Adipose tissue (tissue), 3 donors: Measurements from ENCODE around the gene TREH. TPM values are rescaled to one million over a fixed set of nuclear protein-coding genes. Genes with fewer than 3 reads are reported as not detected.
"Not testable (repeated sequence)": the region's sequence is repeated elsewhere in the genome, so short reads cannot be mapped to it uniquely, and the experiment has no call there.

ENCODE experiments used
- H3K27ac ChIP-seq: one replicate; pipeline ENCODE4 v1.5.1; 2013; ENCODE audit warnings: low read depth, low read length
- WGBS, 3 donors: extraction: QIAGEN DNeasy Blood & Tissue Kit; methylation state at CpG; one replicate each; pipeline ENCODE4 v1.1.7; 2013; 5-methylcytosine and 5-hydroxymethylcytosine counted together
- polyA plus RNA-seq, 3 donors: library from polyadenylated mRNA; stranded (reverse); fragments of 200-250 nt; gene quantifications; one replicate each; pipeline ENCODE4 v1.2.3, GENCODE V29; 2013
- donor health status: healthy with polysubstance abuse.
- donor health status: Bipolar disorder and iron deficiency.
- donor health status: healthy.

Gene TREH
- polyA plus RNA-seq, 3 donors = 0.54 to 5.7 (median 2.0) TPM

DNA sequence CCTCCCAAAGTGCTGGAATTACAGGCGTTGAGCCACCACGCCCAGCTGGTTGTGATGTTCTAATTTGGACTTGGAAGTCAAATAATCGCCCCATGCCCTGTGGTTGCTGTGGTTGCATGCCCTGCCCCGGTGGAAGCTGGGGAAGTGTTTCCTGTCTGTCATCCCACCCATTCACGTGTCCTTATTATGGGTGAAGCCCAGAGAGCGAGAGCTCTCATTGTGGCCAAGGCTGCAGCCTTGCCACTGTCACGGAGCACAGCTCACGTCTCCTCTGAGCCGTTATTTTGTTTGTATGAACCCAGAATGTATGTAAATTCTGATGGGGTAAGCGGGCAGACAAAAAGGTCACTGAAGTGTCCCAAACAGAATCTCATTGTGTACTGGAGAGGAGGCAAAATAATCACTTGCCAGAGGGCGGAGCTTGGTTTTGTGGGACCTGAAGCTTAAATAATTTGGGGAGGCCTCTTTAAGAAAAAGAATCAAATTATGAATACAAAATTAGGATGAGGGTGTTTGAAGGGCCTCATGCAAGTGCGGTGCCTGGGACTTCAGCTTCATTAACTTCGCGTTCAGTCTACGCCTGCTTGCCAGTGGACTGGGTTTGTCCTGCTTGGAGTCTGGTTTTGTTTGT, 25.8 kb upstream of the TREH start:
- no peak overlapping the region for H3K27ac ChIP-seq
- 49 to 69% (median 58%) methylated on average over 15 of the region's 15 CpGs for WGBS, 3 donors

- 87 to 94% (median 92%) methylated on average over 5 of the region's 5 CpGs for WGBS, 3 donors
Measured at GRCh38 chr11:118703563-118704106, 24.2 kb upstream of the TREH start.

DNA sequence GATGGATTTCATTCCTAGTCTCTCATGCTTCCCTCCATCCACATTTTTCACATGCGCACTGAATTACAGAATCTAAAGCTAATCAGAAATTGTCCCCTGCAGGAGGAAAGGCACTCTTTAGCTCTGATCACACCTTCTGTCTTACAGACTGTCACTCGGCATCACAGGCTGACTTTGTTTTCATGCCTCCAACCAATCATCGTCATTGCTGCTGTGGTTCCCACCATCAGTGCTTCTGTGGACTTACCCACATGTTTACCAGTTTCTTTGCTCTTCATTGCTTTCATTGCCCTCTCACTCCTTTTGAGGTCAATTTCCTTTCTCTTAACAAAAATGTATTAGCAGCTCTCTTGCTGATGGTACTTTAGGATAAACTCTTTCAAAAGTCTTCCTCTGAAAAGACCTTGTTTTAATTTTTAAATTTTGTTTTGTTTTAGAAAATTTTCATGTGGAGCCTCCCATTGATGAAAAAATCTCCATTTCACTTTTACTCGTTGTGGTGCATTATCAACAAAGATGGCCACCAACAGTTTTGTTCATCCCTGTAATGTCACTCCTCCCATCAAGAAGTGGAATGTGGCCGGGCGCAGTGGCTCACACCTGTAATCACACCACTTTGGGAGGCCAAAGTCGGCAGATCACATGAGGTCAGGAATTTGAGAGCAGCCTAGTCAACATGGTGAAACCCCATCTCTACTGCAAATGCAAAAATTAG, 20.2 kb upstream of the TREH start:
- 86 to 88% (median 86%) methylated on average over 7 of the region's 7 CpGs for WGBS, 3 donors

More at GRCh38 chr11:118703563-118704106, 24.2 kb upstream of the TREH start:
- no peak overlapping the region for H3K27ac ChIP-seq

DNA sequence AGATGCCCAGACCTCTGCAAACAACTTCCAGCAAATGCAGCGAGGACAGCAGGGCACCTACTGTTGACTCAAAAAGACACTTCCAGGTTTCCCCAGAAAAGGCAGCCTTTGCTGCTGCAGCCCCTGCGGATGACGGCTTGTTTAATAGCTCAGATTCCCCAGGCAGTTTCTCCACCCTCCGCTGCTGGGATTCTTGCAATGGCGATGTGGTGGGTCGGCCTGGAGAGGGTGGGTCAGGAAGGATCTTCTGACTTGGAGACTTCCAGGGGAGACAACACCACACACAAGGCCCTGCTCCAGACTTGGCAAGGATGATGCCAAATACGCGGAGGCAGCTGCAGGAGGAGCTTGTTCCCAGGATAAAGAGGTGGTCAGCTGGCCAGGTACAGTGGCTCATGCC, 17.9 kb upstream of the TREH start:
- no peak overlapping the region for H3K27ac ChIP-seq
- WGBS, 3 donors = 68 to 74% (median 71%) methylated on average over 8 of the region's 8 CpGs

More for the DNA sequence above, 20.2 kb upstream of the TREH start:
- H3K27ac ChIP-seq = no peak overlapping the region

- WGBS, 3 donors = 87 to 89% (median 88%) methylated on average over 7 of the region's 7 CpGs
- H3K27ac ChIP-seq = no peak overlapping the region
Measured at GRCh38 chr11:118696673-118697226, 17.3 kb upstream of the TREH start.

- no peak overlapping the region for H3K27ac ChIP-seq
- WGBS, 3 donors = 81 to 88% (median 86%) methylated on average over 11 of the region's 11 CpGs
Measured at GRCh38 chr11:118694771-118695170, 15.3 kb upstream of the TREH start.

- 88 to 90% (median 89%) methylated on average over 8 of the region's 8 CpGs for WGBS, 3 donors
- H3K27ac ChIP-seq = no peak overlapping the region
Measured at GRCh38 chr11:118694185-118694584, 14.7 kb upstream of the TREH start.

- 61 to 77% (median 67%) methylated on average over 14 to 15 of the region's 15 CpGs for WGBS, 3 donors
- no peak overlapping the region for H3K27ac ChIP-seq
Measured at GRCh38 chr11:118691926-118692830, 12.7 kb upstream of the TREH start.

DNA sequence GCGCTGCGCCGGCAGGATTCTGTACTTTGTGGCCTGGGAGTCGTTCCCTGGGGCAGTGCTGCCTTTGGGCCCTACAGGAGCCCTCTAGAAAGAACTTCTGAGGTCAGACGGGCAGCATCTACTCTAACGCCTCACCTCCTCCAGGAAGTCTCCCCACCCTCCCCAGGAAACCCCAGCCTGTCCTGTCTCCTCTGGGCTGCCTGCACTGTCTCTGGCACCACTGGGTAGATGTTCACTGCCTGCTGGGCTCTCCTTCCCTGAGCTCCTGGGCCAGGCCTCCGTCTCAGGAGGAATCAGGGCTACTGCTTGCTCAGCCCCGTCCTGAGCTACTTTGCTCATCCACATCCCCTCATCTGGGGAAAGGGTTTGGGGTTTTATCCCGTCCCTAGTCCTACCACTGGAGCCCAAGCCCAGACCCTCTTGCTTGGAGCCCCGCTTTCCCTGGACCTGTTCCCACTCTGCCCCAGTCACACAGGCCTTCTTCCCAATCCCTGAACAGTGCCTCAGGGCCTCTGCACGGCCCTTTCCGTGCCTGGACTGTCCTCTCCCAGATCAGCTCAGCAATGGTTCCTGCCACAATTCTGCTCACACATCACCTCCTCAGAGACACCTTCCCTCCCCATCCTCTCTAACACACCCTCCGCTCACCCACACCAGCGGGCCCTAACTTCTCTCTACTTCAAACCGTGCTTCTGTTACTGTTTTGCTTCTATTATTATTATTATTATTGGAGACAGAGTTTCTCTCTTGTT, 11.3 kb upstream of the TREH start:
- H3K27ac ChIP-seq = no peak overlapping the region
- WGBS, 3 donors = 77 to 87% (median 83%) methylated on average over 15 of the region's 15 CpGs

DNA sequence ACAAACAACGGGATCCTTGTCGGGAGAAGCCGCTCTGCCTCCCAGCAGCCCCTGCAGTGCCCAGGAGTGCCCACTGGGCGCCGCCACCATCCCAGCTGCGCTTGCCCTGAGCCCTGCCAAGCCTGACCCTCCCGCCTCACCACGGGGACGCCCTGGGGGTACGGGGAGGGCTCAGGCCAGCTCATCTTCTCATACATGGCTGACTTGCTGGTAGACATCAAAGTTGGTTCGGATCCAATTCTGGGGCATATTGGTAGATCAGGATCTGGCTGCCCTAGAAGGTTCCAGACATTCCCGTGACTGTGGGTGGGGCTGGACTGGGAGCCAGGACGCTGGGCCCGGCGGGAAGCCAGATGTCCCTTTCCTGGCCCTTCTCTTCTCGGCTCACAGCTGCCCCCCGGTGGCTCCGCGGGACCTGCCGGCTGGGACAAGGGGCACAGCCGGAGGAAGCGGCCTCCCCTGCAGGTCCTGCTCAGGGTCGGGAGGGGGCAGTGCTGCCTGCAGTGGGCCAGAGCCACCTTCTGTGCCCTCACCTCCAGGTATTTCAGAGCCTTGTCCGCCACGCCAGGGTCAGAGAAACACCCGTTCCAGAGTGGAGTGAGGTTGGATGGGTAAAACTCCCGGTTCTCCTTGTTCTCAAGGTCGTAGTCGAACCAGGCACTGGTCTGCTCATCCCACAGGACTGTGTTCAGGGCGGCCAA, 10.6 kb upstream of the TREH start:
- WGBS, 3 donors = 5 to 6% (median 5%) methylated on average over 28 to 30 of the region's 30 CpGs
- H3K27ac ChIP-seq = no peak overlapping the region

- H3K27ac ChIP-seq = no peak overlapping the region
- WGBS, 3 donors = 15 to 21% (median 16%) methylated on average over 9 of the region's 9 CpGs
Measured at GRCh38 chr11:118689503-118689851, 10.0 kb upstream of the TREH start.

DNA sequence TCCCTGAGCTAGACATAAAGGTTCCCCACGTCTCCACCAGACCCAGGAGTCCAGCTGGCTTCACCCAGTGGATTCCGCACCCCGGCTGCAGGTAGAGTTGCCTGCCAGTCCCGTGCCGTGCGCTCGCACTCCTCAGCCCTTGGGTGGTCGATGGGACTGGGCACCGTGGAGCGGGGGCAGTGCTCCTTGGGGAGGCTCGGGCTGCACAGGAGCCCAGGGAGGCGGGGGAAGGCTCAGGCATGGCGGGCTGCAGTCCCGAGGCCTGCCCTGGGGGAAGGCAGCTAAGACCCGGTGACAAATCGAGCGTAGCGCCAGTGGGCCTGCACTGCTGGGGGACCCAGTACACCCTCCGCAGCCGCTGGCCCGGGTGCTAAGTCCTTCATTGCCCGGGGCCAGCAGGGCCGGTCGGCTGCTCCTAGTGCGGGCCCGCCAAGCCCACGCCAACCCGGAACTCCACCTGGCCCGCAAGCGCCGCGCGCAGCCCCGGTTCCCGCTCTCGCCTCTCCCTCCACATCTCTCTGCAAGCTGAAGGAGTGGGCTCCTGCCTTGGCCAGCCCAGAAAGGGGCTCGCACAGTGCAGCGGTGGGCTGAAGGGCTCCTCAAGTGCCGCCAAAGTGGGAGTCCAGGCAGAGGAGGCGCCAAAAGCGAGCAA, 9.5 kb upstream of the TREH start:
- H3K27ac ChIP-seq = no peak overlapping the region
- 81 to 90% (median 89%) methylated on average over 34 to 41 of the region's 41 CpGs for WGBS, 3 donors

- not testable (repeated sequence) for H3K27ac ChIP-seq
- WGBS, 3 donors = 77 to 87% (median 78%) methylated on average over 10 of the region's 10 CpGs
Measured at GRCh38 chr11:118688339-118688738, 8.9 kb upstream of the TREH start.

DNA sequence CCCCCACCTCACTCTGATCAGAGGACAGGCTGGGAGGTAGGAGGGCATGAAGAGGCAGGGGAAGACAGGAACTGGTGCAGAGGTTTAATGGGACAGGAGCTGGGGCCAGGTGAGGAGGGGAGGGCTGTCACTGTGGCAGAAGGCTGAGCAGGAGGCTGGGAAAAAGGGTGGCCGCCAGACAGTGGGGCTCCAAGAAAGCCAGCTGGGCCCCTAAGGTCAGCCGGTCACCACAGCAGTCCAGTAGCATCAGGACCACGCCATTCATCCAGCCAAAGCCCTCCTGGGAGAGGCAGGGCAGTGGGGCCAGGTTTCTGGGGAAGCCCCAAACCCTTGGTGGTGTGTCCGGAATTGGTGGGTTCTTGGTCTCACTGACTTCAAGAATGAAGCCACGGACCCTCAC, 8.5 kb upstream of the TREH start:
- no peak overlapping the region for H3K27ac ChIP-seq
- WGBS, 3 donors = 88 to 92% (median 91%) methylated on average over 5 of the region's 5 CpGs

DNA sequence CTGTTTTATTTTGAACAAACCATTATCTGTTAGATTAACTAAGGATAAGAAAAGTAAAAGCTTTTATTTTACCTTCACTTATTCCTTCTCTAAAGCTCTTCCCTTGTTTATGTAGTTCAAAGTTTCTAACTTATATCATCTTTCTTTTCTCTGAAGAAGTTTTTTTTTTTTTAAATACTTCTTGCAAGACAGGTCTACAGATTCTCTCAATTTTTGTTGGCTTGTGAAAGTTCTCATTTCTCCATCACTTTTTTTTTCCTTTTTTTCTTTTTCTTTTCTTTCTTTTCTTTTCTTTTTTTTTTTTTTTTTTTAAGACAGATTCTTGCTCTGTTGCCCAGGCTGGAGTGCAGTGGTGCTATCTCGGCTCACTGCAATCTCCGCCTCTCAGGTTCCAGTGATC, 4.7 kb upstream of the TREH start:
- H3K27ac ChIP-seq = no peak overlapping the region
- 84 to 90% (median 87%) methylated on average over 2 of the region's 2 CpGs for WGBS, 3 donors

GRCh38 chr11:118682939-118683338, 3.5 kb upstream of the TREH start:
- not testable (repeated sequence) for H3K27ac ChIP-seq
- 70 to 81% (median 80%) methylated on average over 6 of the region's 6 CpGs for WGBS, 3 donors

- H3K27ac ChIP-seq = no peak overlapping the region
- WGBS, 3 donors = 90 to 91% (median 91%) methylated on average over 1 of the region's 1 CpG
Measured at GRCh38 chr11:118682372-118682771, 2.9 kb upstream of the TREH start.
